ENCODE results near the gene AGO3.

Gene AGO3

GRCh38 chr1:36087233-36088123 is 156.6 kb downstream of the AGO3 start:
- no peak for DNase-seq (ENCODE audit: low read depth)
- H3K4me3 ChIP-seq (ENCODE audit: control insufficient read depth, low read depth, low read length), result no peak overlapping the region
- TF ChIP-seq, protein P1, sequence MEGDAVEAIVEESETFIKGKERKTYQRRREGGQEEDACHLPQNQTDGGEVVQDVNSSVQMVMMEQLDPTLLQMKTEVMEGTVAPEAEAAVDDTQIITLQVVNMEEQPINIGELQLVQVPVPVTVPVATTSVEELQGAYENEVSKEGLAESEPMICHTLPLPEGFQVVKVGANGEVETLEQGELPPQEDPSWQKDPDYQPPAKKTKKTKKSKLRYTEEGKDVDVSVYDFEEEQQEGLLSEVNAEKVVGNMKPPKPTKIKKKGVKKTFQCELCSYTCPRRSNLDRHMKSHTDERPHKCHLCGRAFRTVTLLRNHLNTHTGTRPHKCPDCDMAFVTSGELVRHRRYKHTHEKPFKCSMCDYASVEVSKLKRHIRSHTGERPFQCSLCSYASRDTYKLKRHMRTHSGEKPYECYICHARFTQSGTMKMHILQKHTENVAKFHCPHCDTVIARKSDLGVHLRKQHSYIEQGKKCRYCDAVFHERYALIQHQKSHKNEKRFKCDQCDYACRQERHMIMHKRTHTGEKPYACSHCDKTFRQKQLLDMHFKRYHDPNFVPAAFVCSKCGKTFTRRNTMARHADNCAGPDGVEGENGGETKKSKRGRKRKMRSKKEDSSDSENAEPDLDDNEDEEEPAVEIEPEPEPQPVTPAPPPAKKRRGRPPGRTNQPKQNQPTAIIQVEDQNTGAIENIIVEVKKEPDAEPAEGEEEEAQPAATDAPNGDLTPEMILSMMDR (conservative IDR thresholded peaks at IDR 0.05; ENCODE audit: control insufficient read depth, insufficient read depth, low read depth, low read length), result no peak

- TF ChIP-seq, protein P1 (conservative IDR thresholded peaks at IDR 0.05; ENCODE audit: control insufficient read depth, insufficient read depth, low read depth, low read length), result no peak
- DNase-seq (ENCODE audit: low read depth), result no peak
- H3K4me3 ChIP-seq (ENCODE audit: control insufficient read depth, low read depth, low read length), result peak overlapping the region; percentile 51
These were observed 157.3 kb downstream of the AGO3 start for GRCh38 chr1:36088265-36088576.

- DNase-seq (ENCODE audit: low read depth), result peak; percentile 85
- peak within 1 kb of the TSS; percentile 84 for H3K4me3 ChIP-seq (ENCODE audit: control insufficient read depth, low read depth, low read length)
- TF ChIP-seq, protein P1 (conservative IDR thresholded peaks at IDR 0.05; ENCODE audit: control insufficient read depth, insufficient read depth, low read depth, low read length), result peak; percentile 64
These were observed 157.9 kb downstream of the AGO3 start, which contains the start of gene ADPRS for GRCh38 chr1:36088577-36089392. TSS of gene ADPRS (plus strand) at chr1:36088892. CDS start at chr1:36088905, 13 bp downstream.

DNA sequence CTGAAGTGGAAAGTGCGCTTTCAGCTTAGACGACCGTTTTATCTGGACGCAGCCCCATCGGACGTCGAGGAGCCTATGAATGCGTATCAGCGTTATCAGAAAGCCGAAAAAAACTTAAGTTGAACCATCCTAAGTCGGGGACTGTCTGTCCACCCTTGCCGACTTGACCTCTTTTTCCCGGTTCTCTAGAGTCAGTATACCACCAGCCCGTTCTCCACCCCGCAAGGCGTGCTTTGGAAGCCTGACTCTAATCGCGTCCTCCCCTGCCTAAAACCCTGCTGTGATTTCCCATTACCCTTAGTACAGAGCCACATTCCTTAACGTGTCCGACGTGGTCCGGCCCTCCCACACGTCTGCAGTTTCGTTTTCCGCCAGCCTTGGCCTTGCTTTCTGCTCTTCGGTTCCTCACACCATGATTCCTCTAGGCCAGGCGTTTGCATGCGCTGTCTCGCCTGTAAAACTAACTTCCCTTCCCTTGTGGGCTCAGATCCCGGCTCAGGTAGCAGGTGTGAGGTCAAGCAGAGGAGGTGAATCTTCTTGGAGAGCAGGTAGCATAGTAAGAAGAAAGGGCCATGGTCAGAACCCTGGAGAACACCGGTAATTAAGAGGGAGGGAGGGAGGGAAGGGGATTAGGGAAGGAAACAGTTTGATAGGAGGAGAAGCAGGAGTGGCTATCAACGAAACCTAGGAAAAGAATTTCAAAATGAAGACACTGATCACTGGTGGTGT is 158.7 kb downstream of the AGO3 start:
- peak overlapping the region; percentile 84 for H3K4me3 ChIP-seq (ENCODE audit: control insufficient read depth, low read depth, low read length)
- peak; percentile 31 for DNase-seq (ENCODE audit: low read depth)
- TF ChIP-seq, protein P1 (conservative IDR thresholded peaks at IDR 0.05; ENCODE audit: control insufficient read depth, insufficient read depth, low read depth, low read length), result no peak

- TF ChIP-seq, protein P1 (conservative IDR thresholded peaks at IDR 0.05; ENCODE audit: control insufficient read depth, insufficient read depth, low read depth, low read length), result no peak
- no peak overlapping the region for H3K4me3 ChIP-seq (ENCODE audit: control insufficient read depth, low read depth, low read length)
- no peak for DNase-seq (ENCODE audit: low read depth)
These were observed 160.2 kb downstream of the AGO3 start for GRCh38 chr1:36091141-36091540.

- TF ChIP-seq, protein P1 (conservative IDR thresholded peaks at IDR 0.05; ENCODE audit: control insufficient read depth, insufficient read depth, low read depth, low read length), result no peak
- no peak for DNase-seq (ENCODE audit: low read depth)
- no peak overlapping the region for H3K4me3 ChIP-seq (ENCODE audit: control insufficient read depth, low read depth, low read length)
These were observed 160.8 kb downstream of the AGO3 start for GRCh38 chr1:36091698-36092097.
